Neutrophil (primary cell): ENCODE results near the gene PRR36.

Source experiments
- H3K27ac ChIP-seq: fragments of 200-600 bp; sonication (generic); 2 replicates; pipeline ENCODE4 v1.5.1; 2016; ENCODE audit warnings: mild to moderate bottlenecking, moderate library complexity
- H3K27me3 ChIP-seq: fragments of 200-600 bp; sonication (generic); 2 replicates; pipeline ENCODE4 v1.6.0; 2016; ENCODE audit warnings: mild to moderate bottlenecking
- H3K36me3 ChIP-seq: fragments of 200-600 bp; sonication (generic); 2 replicates; pipeline ENCODE4 v1.5.1; 2017
- H3K4me1 ChIP-seq, 2 experiments: fragments of 200-600 bp in 1 of 2; sonication (generic) in 1 of 2; 1 replicate in 1 of 2; 2 replicates in 1 of 2; pipeline versions ENCODE4 v1.5.1 to v1.6.1; 2013 to 2016; ENCODE audit warnings: low read depth in 1 of 2, low read length in 1 of 2, mild to moderate bottlenecking in 1 of 2, moderate library complexity in 1 of 2; ENCODE audit not compliant: control insufficient read depth in 1 of 2, insufficient read depth in 1 of 2
- H3K4me3 ChIP-seq, 2 experiments: fragments of 200-600 bp in 1 of 2; sonication (generic) in 1 of 2; 1 replicate in 1 of 2; 2 replicates in 1 of 2; pipeline ENCODE4 v1.5.1; 2013 to 2016; ENCODE audit warnings: low read depth in 1 of 2, low read length in 1 of 2, mild to moderate bottlenecking in 1 of 2, moderate library complexity in 1 of 2
- H3K9me3 ChIP-seq: fragments of 200-600 bp; sonication (generic); 2 replicates; pipeline ENCODE4 v1.5.1; 2016
- TF ChIP-seq, protein P1 (sequence below): fragments of 200-600 bp; sonication (generic); IDR thresholded peaks from 2 replicates; pipeline ENCODE4 v1.5.1; 2016; ENCODE audit warnings: antibody characterized with exemption

Gene PRR36

DNA sequence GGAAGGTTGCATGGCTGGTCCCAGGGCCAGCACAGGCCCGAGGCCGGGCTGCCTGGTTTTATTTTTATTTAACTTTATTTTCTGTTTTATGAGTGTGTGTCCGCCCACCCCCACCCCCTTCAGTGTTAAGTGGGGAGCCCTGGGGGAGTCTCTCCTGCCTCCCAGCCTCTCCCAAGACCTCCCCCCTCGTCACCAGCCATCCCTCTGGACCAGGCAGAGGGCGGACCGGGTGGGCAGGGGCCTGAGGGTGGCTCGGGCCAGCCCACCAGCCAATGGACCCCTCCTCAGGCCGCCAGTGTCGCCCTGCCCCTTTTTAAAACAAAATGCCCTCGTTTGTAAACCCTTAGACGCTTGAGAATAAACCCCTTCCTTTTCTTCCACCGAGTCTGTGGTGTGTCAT, 39.9 kb upstream of the PRR36 start:
- no peak overlapping the region for H3K27ac ChIP-seq
- peaks cover 17 to 27% of the 10 kb centered on the region in 2 experiments for H3K4me1 ChIP-seq
- H3K9me3 ChIP-seq: no peaks in the 10 kb centered on the region
- TF ChIP-seq, protein P1, sequence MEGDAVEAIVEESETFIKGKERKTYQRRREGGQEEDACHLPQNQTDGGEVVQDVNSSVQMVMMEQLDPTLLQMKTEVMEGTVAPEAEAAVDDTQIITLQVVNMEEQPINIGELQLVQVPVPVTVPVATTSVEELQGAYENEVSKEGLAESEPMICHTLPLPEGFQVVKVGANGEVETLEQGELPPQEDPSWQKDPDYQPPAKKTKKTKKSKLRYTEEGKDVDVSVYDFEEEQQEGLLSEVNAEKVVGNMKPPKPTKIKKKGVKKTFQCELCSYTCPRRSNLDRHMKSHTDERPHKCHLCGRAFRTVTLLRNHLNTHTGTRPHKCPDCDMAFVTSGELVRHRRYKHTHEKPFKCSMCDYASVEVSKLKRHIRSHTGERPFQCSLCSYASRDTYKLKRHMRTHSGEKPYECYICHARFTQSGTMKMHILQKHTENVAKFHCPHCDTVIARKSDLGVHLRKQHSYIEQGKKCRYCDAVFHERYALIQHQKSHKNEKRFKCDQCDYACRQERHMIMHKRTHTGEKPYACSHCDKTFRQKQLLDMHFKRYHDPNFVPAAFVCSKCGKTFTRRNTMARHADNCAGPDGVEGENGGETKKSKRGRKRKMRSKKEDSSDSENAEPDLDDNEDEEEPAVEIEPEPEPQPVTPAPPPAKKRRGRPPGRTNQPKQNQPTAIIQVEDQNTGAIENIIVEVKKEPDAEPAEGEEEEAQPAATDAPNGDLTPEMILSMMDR: no peak
- peaks cover 44% of the 10 kb centered on the region for H3K36me3 ChIP-seq
- H3K27me3 ChIP-seq: peaks cover 55% of the 10 kb centered on the region
- H3K4me3 ChIP-seq: no peak overlapping the region

DNA sequence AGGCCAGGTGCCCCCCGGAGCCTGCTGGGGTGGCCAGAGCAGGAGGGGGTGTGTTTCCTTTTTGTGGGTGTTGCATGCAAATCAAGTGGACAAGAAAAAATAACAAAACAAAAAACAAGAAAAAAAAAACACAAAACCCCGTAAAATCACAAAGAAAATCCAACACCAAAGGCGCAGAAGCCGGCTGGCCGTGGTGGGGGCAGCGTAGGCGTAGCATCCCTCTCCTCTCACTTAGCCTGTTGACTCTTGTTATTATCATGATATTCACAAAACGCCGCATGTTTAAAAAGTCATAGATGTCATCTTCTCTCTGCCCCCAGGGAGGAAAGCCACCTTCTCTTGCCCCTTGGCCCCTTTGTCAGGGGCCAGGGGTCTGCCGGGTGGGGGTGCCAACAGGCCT, 39.5 kb upstream of the PRR36 start:
- H3K4me1 ChIP-seq: peaks cover 17 to 27% of the 10 kb centered on the region in 2 experiments
- H3K9me3 ChIP-seq: no peaks in the 10 kb centered on the region
- no peak overlapping the region for H3K4me3 ChIP-seq
- TF ChIP-seq, protein P1: no peak
- no peak overlapping the region for H3K27ac ChIP-seq
- H3K27me3 ChIP-seq: peaks cover 50% of the 10 kb centered on the region
- peaks cover 48% of the 10 kb centered on the region for H3K36me3 ChIP-seq

DNA sequence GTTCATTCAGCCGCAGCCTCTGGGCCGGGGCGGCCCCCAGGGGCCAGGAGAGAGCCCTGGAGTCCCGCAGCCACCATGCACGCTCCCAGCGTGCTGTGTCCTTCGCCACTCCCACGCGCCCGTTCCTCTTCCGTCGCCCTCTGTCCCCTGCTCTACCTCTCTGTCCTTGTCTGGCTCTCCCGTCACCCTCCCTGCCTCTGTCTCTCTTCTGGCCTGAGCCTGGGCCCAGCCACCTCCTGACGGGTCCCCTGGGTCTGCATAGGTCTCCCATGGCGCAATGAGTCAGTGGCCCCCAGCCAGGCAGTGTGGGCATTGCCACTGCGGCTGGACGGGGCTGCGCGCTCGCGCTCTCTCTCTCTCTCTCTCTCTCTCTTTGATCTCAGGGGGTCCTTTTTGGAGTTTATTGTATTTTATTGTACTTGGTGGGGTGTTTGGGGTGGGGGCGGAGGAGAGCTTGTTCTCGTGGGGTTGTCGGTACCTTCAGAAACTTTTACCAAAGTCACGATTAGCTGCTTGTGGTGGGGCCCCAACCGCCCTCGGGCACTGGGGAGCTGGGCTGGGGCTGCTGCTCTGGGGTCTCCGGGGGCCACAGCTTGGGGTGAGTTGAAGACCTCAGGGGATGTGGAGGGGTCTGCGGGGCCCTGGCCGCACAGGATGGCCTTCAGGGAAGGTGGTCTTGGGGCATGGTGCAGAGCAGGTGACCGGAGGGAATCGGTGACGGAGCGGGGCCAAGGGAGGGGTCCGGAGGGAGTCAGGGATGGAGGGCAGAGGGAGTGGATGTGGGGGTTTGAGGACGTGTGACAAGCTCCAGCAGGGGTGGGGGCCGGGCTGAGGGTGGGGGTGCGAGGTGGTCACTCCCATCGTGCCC, 38.7 kb upstream of the PRR36 start:
- Histone ChIP-seq H3K4me3 (no peak overlapping the region), H3K36me3 (peaks cover 50% of the 10 kb centered on the region), H3K9me3 (no peaks in the 10 kb centered on the region), H3K27ac (no peak overlapping the region), H3K27me3 (peaks cover 43% of the 10 kb centered on the region), H3K4me1 (peaks cover 17 to 25% of the 10 kb centered on the region in 2 experiments)
- TF ChIP-seq, protein P1: no peak

DNA sequence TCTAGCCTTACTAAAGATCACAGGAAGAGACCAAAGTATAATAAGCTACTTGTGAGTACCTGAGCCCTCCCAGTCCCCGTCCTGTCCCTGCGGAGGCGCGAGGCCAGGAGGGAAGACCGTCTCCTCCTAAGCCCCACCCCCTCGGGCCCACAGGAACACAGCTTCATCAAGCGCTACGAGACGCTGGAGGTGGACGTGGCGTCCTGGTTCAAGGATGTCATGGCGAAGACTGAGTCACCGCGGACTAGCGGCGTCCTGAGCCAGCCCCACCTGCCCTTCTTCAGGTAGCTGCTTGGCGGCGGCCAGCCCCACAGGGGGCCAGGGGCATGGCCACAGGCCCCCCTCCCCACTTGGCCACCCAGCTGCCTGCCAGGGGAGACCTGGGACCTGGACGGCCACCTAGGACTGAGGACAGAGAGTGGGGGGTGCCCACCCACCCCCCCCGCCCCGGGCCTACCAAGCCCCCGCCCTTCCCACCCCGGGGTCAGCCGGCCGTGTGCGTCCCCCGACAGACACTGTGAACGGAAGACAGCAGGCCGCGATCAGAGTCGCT, 38.0 kb upstream of the PRR36 start:
- Histone ChIP-seq H3K27ac (no peak overlapping the region), H3K4me3 (no peak overlapping the region), H3K27me3 (peaks cover 36% of the 10 kb centered on the region), H3K36me3 (peaks cover 50% of the 10 kb centered on the region), H3K4me1 (peaks cover 10 to 18% of the 10 kb centered on the region in 2 experiments), H3K9me3 (no peaks in the 10 kb centered on the region)
- TF ChIP-seq, protein P1: no peak

DNA sequence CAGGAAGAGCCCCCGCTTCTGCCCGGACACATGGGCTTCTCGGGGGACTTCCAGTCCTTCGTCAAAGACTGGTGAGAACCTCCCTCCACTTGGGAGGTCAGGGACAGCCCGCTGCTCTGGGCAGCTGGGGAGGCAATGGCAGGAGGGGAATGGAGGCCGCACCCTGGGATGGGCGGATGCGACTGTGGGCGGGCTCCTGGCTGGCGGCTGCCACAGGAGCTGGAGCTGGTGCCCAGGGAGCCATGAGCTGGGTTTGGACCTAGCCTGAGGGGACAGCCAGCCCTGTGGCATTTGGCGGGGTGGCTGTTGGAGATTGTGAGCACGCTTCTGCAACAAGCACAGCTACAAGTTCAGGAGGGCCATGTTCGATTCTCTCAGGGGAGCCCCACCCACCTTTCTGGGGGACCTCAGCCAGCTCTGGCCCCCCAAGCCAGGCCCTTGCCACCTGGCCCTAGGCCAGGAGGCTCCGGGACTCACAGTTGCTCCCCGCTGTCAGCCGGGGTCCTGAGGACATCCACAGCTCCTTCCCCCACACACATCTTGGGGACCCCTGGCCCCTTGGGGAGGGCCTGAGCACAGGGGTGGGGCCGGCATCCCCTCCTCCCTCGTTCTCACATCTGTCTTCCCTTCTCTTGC, 37.4 kb upstream of the PRR36 start:
- TF ChIP-seq, protein P1: no peak
- peaks cover 5 to 12% of the 10 kb centered on the region in 2 experiments for H3K4me1 ChIP-seq
- no peak overlapping the region for H3K27ac ChIP-seq
- H3K36me3 ChIP-seq: peaks cover 50% of the 10 kb centered on the region
- peaks cover 30% of the 10 kb centered on the region for H3K27me3 ChIP-seq
- no peak overlapping the region for H3K4me3 ChIP-seq
- no peaks in the 10 kb centered on the region for H3K9me3 ChIP-seq
